Measurements from ENCODE around the gene CLK1.

DNA sequence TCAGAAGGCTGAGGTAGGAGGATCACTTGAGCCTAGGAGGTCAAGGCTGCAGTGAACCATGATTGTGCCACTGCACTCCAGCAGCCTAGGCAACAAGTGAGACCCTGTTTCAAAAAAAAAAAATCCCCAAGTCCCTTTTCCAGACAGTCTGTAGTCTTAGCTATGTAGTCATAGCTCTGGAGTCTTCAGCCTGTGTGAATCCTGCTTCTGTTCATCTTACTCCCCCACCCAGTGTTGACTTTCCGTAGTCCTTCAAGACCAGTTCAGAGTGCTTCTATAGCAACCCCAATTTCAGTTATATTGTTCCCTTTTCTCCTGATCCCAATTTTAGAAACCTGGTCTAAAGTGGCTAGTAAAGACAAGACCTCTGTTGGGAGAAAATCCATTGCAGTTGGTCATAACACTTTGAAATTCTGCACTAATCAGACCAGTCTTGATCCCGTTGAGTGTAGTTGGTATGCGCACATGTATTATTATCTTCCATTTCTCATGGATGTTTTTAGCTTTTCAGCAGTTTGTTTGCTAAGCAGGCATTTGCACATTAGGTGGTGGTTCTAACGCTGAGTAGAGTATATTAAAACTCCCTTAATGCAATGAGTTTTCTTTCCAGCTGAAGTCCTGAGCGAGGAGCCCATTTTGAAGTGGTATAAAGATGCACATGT is 43.8 kb downstream of the CLK1 start:
- TF ChIP-seq, protein P1, sequence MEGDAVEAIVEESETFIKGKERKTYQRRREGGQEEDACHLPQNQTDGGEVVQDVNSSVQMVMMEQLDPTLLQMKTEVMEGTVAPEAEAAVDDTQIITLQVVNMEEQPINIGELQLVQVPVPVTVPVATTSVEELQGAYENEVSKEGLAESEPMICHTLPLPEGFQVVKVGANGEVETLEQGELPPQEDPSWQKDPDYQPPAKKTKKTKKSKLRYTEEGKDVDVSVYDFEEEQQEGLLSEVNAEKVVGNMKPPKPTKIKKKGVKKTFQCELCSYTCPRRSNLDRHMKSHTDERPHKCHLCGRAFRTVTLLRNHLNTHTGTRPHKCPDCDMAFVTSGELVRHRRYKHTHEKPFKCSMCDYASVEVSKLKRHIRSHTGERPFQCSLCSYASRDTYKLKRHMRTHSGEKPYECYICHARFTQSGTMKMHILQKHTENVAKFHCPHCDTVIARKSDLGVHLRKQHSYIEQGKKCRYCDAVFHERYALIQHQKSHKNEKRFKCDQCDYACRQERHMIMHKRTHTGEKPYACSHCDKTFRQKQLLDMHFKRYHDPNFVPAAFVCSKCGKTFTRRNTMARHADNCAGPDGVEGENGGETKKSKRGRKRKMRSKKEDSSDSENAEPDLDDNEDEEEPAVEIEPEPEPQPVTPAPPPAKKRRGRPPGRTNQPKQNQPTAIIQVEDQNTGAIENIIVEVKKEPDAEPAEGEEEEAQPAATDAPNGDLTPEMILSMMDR (IDR thresholded peaks at IDR 0.05; ENCODE audit: insufficient read depth, low read length, poor library complexity, severe bottlenecking) = no peak
- no peak for TF ChIP-seq EZH2phosphoT487 (conservative IDR thresholded peaks at IDR 0.05; ENCODE audit: low read length)
